ENCODE measurements around the gene TMEM11.
A peak's percentile ranks its signal among the peaks of the same experiment; 100 is the strongest.

TMEM11 gene, protein sequence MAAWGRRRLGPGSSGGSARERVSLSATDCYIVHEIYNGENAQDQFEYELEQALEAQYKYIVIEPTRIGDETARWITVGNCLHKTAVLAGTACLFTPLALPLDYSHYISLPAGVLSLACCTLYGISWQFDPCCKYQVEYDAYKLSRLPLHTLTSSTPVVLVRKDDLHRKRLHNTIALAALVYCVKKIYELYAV

DNA sequence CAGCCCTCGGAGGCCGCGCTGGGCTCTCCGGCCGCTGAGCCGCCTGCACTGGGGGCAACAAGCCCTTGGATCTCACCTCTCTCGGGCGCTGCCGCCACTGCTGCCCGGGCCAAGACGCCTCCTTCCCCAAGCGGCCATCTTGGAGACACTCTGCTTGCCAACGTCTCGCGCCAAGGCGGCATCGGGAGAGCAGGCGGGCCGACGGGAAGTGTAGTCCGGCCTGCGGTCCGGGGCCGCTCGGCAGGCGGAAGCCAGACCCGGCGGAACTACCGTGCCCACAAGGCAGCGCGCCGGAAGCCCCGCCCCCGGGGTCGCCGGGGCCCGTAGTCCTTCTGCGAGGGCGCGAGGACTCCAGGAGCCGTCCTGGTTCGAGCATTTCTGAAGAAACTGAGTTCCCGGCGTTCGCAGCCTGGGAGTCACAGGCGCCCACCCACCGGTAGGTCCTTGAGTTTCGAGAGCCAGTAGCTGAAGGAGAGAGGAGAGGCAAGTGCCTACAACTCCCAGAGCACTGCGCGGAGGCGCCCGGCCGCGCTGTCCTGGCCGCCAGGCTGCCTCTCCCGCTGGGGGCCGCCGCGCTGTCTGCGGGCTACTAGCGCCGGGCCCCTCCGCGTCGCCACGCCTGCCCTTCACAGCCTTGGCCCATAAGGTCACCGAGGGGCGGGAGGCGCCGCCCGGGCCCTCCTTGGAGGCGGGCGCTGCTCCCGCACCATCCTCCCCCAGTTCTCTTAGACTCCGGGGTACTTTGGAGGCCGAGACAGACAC, at the start of gene TMEM11:
TMEM11 (minus strand) TSS at position 147 of the 762 bp plus-strand sequence; CDS start at position 138, 9 bp downstream.
- peak; percentile 88 for DNase-seq

DNA sequence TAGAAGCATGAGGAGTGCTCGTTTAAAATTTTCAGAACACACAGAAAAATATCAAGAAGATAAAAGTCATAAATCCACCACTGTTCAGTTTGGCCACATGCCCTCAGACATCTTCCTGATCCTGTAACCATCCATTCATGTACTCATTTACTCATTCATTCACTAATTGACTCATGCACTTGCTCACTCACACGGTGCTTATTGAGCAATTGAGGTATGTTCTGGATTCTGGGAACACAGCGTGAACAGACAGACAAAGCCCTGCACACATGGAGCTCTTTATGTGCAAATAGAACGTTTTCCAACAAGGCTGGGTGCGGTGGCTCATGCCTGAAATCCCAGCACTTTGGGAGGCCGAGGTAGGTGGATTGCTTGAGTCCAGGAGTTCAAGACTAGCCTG, 49.4 kb upstream of the TMEM11 start:
- DNase-seq, result no peak

DNA sequence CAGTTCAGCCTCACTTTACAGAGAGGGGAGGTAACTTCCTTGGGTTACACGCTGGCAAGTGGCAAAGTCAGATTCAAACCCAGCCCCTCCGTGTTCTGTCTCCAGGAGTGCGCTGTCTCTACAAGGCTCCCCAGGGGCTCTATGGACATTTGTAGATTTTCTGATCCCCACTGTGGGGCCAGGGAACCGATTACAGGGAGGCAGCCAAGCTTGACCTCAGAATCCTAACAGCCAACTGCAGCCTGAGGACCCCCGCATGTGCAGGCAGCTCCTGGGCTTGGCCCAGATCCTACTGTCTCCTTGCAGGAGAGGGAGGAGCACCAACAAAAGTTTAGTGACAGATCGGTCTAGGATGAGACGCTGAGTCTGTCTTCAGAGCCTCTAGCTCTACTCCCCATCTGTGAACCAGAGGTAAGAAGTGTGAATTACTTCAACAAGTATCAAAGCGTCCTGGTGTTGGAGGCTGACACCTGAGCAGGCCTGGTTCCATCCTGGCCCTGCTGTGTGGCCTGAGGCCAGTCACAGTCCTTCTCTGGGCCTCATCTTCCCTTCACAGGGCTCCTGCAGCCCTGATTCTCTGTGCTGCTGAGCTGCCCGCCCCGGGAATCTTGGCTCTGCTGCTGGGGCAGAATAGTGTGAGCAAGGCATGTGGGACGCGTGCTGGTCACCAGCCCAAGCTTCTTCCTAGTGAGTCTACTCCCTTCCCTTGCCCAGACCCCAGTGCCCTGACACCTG, 48.5 kb upstream of the TMEM11 start:
- DNase-seq, result no peak

GRCh38 chr17:21258593-21258992, 44.6 kb upstream of the TMEM11 start:
- no peak for DNase-seq

DNA sequence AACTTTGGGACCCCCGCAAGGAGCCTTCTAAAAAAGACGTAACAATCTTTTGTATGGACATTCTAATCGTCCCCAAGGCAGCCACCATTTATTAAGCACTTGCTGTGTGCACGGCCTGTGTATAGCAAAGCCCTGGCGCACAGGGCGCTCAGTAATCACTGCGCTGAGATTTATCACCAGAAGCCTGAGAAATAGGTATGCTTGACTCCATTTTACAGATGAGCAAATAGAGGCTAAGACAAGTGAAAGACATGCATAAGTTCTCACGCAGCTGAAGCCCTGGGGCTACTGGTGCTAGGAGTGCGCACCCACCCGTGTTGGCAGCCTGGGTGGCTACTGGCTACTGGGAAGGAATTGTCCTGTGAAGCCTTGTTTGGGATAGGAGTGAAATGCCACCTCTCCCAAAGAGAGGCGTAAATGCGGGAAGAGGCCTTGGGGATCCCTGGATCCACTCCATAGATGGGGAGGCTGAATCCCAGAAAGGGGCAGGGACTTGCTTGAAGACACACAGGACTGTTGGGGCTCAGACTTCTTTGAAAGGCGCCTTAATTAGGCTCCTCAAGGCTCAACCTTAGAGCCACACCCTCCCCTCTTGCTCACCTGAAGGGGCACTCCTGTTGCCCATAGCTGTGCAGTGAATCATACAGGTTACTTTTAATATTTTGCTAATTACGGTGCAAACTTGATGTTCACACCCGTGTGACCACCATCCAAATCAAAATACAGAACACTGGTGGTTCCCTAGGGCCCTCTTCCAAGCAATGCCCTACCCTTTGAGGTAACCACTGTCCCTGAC, 39.9 kb upstream of the TMEM11 start:
- no peak for DNase-seq

- DNase-seq, result peak; percentile 12
Observed at GRCh38 chr17:21252796-21253645, 39.1 kb upstream of the TMEM11 start, which contains the start of gene NATD1. Gene NATD1 (minus strand): TSS chr17:21253410. CDS start chr17:21253264, 146 bp downstream.

GRCh38 chr17:21252289-21252795, 38.4 kb upstream of the TMEM11 start:
- DNase-seq, result no peak

DNA sequence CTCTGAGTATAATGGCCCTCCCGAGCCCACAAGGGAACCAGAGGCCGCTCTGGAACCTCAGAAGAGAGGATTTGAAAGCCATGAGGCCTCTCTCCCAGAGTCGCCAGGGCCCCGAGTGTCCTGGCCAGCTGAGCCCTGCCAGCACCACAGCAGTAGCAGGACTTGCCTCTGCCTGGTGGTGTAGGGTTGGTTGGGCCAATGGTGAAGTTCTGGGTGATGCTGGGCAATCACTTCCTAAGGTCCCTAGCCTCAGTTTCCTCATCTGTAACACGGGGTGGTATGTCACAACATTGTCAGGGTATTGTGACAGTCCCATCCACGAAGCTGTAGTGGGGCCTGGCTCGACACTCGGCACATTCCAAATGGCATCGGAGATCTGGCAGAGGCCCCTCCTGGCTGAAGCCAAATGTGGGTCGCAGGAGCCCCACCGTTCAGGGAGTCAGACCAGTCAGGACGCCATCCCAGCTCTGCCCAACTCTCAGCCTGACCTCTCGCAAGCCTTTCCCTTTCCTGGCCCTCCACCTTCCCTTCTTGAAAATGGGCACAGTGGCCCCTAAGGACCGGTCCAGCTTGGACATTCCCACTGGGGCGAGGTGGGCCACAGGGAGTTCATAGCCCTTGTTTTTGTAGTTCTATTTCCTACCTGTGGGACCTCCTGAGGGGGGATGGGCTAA, 37.5 kb upstream of the TMEM11 start:
- no peak for DNase-seq

GRCh38 chr17:21250854-21251253, 36.9 kb upstream of the TMEM11 start:
- no peak for DNase-seq

DNA sequence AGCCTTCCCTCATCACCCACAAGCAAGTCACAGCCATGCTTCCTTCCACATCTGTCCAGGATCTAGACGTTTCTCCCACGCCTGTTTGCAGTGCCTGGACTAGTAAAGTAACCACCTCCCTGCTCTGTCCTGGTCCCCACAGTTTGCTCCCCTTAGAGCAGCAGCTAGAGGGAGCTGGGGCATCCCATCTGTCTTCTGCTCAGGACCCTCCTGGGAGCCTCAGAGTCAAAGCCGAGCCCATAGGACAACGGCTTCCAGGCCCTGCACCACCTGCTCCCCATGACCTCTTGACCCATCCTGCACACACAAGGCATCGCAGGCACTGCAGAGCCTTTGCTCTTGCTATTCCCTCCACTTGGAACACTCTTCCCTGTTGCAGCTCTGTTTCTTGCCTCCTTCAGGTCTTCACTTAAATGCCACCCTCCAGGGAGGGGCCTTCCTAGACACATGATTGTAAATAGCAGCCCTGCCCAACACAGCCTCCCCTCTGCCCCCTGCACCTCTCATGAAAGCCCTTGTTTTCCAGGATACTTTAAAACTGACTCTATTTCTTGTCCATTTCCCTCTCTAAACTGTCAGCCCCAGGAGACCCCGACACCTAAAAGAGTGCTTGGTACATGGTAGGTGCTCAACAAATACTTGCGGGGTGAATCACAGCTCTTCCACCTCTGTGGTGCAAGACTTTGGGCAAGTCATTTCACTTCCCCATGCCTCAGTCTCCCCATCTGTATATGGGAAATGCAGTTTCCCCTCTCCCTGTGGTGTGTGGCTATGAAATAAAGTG, 36.2 kb upstream of the TMEM11 start:
- no peak for DNase-seq

DNA sequence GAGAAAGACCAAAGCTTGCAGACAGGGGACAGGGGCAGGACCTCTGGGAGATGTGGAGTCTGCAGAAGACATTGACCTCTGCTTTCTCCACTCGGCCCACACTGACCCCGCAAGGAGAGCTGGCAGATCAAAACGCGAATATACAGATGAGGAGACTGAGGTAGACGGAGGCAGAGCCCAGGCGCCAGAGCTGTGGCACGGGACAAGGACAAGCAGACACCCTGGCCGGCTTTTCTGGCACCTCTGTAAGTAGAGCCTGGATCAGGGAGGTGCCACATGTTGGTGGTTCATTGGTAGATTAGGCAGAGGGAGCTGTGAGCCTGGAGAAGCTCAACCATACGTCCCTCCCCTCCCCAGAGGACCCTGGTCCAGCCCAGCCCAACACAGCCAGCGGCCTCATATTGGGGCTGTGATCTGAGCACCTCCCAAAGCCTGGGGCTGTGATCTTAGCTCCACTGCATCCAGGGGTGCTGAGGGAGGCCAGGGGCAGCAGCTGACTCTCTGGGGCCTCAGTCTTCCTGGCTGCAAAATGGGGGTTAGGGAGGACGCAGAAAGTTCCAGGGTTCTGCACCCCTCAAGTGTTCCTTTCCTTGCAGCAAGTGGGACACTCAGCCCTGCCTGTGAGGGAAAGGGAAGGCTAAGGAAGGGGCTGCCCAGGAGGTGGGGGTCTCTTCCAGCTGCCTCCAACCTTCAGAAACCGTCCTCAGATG, 35.3 kb upstream of the TMEM11 start:
- no peak for DNase-seq

- no peak for DNase-seq
Observed at GRCh38 chr17:21248500-21248899, 34.5 kb upstream of the TMEM11 start.

DNA sequence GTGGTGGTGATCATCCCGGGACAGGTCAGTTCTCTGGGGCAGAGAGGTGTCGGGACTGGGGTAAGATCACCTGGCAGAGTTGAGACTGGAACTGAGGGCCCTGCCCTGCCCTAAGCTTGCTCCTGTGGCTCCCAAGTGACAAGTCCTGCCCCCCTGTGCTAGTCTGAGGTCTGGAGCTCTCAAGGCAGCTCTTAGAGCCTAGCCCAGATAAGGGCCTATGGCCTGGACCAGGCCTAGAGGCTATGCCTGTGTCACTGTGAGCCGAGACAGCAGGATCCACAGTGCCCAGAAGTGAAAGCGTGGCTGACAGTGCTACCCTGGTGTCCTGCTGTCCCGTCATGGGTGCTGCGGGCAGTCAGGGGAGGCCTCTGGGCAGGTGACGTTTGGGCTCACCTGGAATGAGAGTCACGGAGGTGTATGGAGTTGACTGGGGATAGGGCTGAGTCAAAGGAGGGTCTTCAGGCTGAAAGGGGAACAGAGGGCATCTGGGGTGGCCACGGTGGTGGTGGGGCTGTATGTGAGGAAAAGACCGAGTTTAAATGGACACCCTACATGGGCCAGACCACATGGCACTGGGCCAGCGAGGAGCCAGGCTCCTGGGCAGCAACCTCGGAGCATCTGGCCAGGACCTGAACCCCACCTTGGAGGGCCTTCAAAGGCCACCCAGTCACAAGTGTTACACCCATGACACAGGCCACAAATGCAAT, 33.7 kb upstream of the TMEM11 start:
- no peak for DNase-seq

GRCh38 chr17:21246698-21247097, 32.7 kb upstream of the TMEM11 start:
- DNase-seq, result no peak

DNA sequence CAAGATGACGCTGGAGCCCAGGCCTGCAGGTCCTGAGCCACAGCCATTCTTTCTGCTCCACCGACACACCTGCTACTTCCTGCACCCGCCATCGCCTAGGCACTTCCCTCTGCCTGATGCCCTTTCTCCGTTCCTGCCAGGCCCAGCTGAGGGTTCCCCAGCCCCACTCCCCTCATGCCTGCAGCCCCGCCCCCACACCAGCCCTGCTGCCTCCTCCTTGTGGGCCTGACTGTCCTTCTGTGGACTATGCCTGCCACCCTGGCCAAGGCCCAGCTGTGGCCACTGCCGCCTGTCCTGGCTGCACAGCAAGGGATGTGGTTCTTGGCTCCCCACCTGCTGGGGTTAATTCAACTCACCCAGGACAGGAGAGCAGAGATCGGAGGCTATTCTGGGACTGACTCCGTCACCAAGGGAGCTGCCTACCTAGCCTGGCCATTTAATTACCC, 31.7 kb upstream of the TMEM11 start:
- no peak for DNase-seq

GRCh38 chr17:21243516-21244303, 29.7 kb upstream of the TMEM11 start:
- DNase-seq, result no peak

DNA sequence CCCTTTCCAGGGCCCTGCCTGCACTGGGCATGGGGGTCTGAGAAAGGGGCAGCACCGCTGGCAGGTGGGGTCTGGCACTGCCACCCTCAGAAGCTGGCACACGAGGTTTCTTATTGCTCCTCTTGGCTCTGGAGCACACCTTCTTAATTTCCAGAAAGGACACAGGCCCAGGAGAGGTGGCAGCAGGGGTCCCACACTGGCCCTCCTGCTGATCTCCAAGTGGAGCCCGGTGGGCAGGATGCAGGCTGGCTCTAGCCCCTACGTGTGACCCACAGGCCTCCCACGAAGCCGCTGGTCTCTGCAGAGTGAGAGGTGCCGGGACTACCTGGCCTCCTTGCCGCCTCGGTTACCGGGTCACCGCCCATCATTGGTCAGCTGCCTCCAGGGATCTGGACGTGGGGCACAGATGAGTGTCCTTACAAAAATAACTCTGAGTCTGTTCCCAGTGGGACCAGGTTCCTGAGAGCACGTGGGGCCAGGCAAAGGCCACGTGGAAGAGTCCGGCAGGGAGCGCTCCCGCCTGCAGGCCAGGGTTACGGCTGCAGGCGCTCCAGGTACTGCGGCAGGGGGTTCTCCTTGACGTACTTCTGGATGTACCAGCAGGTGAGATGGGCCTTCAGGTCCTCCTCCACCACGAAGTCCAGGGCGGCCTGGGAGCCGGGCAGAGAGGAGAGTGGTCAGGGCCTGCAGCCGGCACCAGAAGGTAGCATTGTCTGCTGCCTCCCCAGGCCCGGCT, 29.0 kb upstream of the TMEM11 start:
- no peak for DNase-seq

Measured in GOT3 (cell line).